HepG2 (cell line): ENCODE measurements around the gene SFI1. TPM values are rescaled to one million over a fixed set of nuclear protein-coding genes. Genes with fewer than 3 reads are reported as not detected.

Source experiments
- CBFB ChIP-seq: sonication (generic); formaldehyde crosslinking; IDR thresholded peaks from 2 replicates; pipeline ENCODE4 v1.4.0; 2020; ENCODE audit warnings: missing genetic modification reagents
- CHCHD3 ChIP-seq: sonication (generic); formaldehyde crosslinking; IDR thresholded peaks from 2 replicates; pipeline ENCODE4 v1.8.0; 2022; ENCODE audit warnings: mild to moderate bottlenecking, missing genetic modification reagents, moderate library complexity
- KDM6A ChIP-seq: IDR thresholded peaks from 2 replicates; pipeline ENCODE4 v1.6.1; 2016; ENCODE audit warnings: low read depth
- KLF11 ChIP-seq: IDR thresholded peaks from 2 replicates; pipeline ENCODE4 v1.6.1; 2016; ENCODE audit warnings: missing compliant biosample characterization
- MTF1 ChIP-seq: sonication (generic); formaldehyde crosslinking; IDR thresholded peaks from 2 replicates; pipeline ENCODE4 v1.5.0; 2020; ENCODE audit warnings: missing genetic modification reagents
- RFX3 ChIP-seq: IDR thresholded peaks from 2 replicates; pipeline ENCODE4 v1.6.1; 2016; ENCODE audit warnings: missing biosample characterization, missing genetic modification reagents
- SMYD3 ChIP-seq: sonication (generic); formaldehyde crosslinking; IDR thresholded peaks from 2 replicates; pipeline ENCODE4 v1.8.1; 2023; ENCODE audit warnings: mild to moderate bottlenecking, missing genetic modification reagents
- SRSF4 ChIP-seq: fragments of 200-400 bp; formaldehyde crosslinking; IDR thresholded peaks from one replicate; pipeline ENCODE4 v1.6.1; 2018; ENCODE audit warnings: mild to moderate bottlenecking, low read depth, low read length, moderate library complexity; ENCODE audit not compliant: poor library complexity, severe bottlenecking
- ZKSCAN5 ChIP-seq: sonication (generic); formaldehyde crosslinking; IDR thresholded peaks from 2 replicates; pipeline ENCODE4 v1.5.1; 2020; ENCODE audit warnings: mild to moderate bottlenecking, missing genetic modification reagents
- ZNF225 ChIP-seq: sonication (generic); formaldehyde crosslinking; IDR thresholded peaks from 2 replicates; pipeline ENCODE4 v1.4.0; 2020; ENCODE audit warnings: mild to moderate bottlenecking, missing genetic modification reagents
- ZNF337 ChIP-seq: sonication (generic); formaldehyde crosslinking; IDR thresholded peaks from 2 replicates; pipeline ENCODE4 v1.5.1; 2020; ENCODE audit warnings: missing genetic modification reagents, low read depth, mild to moderate bottlenecking, borderline replicate concordance
- ZNF7 ChIP-seq: IDR thresholded peaks from 2 replicates; pipeline ENCODE4 v1.6.1; 2016; ENCODE audit warnings: missing biosample characterization, missing genetic modification reagents
- ZNF703 ChIP-seq: sonication (generic); formaldehyde crosslinking; IDR thresholded peaks from 2 replicates; pipeline ENCODE4 v1.5.1; 2020; ENCODE audit warnings: missing genetic modification reagents, mild to moderate bottlenecking, moderate library complexity, borderline replicate concordance
- ZNF720 ChIP-seq: sonication (generic); formaldehyde crosslinking; IDR thresholded peaks from 2 replicates; pipeline ENCODE4 v1.4.0; 2020; ENCODE audit warnings: missing genetic modification reagents
- ZNF816 ChIP-seq: sonication (generic); formaldehyde crosslinking; IDR thresholded peaks from 2 replicates; pipeline ENCODE4 v1.8.0; 2022; ENCODE audit warnings: missing genetic modification reagents, mild to moderate bottlenecking, borderline replicate concordance
- ZSCAN22 ChIP-seq: sonication (generic); formaldehyde crosslinking; IDR thresholded peaks from 2 replicates; pipeline ENCODE4 v1.4.0; 2020; ENCODE audit warnings: mild to moderate bottlenecking, missing genetic modification reagents
- polyA plus RNA-seq, 8 experiments: library from polyadenylated mRNA; depleted of rRNA in 3 of 8; stranded (reverse) in 7 of 8; unstranded in 1 of 8; fragments of >200 nt; fragmentation: Illumina TruSeq in 4 of 8; extraction: Trizol in 4 of 8; gene quantifications; 2 replicates each; pipeline versions ENCODE4 v1.2.1 to v1.2.3, GENCODE V29; 2011 to 2016; ENCODE audit warnings: low read depth in 4 of 8, missing spikeins in 1 of 8, mixed read lengths in 1 of 8; ENCODE audit not compliant: insufficient read depth in 1 of 8
- total RNA-seq, 5 experiments: library from RNA; depleted of rRNA; stranded (reverse); fragments of >200 nt; fragmentation: Illumina TruSeq; extraction: Trizol; gene quantifications; 2 replicates each; pipeline ENCODE4 v1.2.3, GENCODE V29; 2016; ENCODE audit warnings: low read depth in 1 of 5
- TF ChIP-seq, protein P1 (sequence below): IDR thresholded peaks from 2 replicates; pipeline ENCODE4 v1.6.1; 2016; ENCODE audit warnings: low read depth, control low read depth
- TF ChIP-seq, protein P2 (sequence below), 2 experiments: sonication (generic) in 1 of 2; formaldehyde crosslinking in 1 of 2; IDR thresholded peaks; 2 replicates each; pipeline versions ENCODE4 v1.4.0 to v1.6.1; 2016 to 2020; ENCODE audit warnings: borderline replicate concordance in 1 of 2, low read depth in 1 of 2, mild to moderate bottlenecking in 1 of 2, missing genetic modification reagents in 1 of 2
- TF ChIP-seq, protein P3 (sequence below): sonication (generic); formaldehyde crosslinking; IDR thresholded peaks from 2 replicates; pipeline ENCODE4 v1.8.1; 2023; ENCODE audit warnings: mild to moderate bottlenecking, missing genetic modification reagents, borderline replicate concordance
- TF ChIP-seq, protein P4 (sequence below): sonication (generic); formaldehyde crosslinking; IDR thresholded peaks from 2 replicates; pipeline ENCODE4 v1.4.0; 2020; ENCODE audit warnings: mild to moderate bottlenecking, low read depth, missing genetic modification reagents
- TF ChIP-seq, protein P5 (sequence below): sonication (generic); formaldehyde crosslinking; conservative IDR thresholded peaks from 2 replicates; pipeline ENCODE4 v1.4.0; 2020; ENCODE audit warnings: missing genetic modification reagents

Gene SFI1
- total and polyA plus RNA-seq, 2 of the 13 experiments (the other 11 are each of a cell fraction or from before 2014, with no cell fraction given) = 20.5 to 40.1 TPM

DNA sequence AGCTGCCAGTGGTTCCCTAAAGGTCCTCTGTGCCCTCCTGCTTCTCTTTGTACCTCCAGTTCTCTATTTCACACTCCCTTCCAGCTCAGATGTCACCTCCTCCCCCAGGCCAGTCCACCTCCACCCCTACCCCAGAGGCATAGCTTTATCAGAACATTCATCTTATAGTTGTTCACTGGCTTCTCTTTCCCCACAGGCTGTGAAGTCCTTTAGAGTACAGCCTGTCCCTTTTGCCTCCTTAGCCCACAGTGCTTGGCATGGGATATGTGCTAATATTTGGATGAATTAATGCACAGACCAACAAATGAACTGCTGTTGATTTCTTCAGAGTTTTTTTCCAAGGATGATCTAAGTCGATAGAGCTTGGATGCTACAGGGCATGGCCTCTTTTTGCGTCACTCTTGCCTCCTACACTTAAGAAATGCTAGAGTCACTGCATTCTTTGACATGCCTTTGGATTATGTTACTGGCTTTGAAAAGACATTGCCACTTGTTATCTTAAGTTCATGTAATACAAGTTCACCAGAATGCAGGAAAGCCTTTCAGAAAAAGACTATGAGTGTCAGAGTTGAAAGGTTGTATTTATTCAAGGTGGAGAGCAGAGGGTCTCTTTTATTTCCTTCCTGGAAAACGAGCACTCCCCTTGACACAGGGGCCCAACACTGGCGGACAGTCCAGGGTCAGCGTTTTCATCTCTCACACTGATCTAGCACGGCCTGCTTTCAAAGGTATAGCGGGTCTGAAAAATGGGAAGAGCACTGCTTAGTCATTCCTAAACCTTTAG lies 90.0 kb downstream of the SFI1 start (continued):
- TF ChIP-seq, protein P1, sequence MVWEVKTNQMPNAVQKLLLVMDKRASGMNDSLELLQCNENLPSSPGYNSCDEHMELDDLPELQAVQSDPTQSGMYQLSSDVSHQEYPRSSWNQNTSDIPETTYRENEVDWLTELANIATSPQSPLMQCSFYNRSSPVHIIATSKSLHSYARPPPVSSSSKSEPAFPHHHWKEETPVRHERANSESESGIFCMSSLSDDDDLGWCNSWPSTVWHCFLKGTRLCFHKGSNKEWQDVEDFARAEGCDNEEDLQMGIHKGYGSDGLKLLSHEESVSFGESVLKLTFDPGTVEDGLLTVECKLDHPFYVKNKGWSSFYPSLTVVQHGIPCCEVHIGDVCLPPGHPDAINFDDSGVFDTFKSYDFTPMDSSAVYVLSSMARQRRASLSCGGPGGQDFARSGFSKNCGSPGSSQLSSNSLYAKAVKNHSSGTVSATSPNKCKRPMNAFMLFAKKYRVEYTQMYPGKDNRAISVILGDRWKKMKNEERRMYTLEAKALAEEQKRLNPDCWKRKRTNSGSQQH = no peak
- TF ChIP-seq MTF1 (CRISPR knock-in tag) = no peak
- TF ChIP-seq, protein P2, sequence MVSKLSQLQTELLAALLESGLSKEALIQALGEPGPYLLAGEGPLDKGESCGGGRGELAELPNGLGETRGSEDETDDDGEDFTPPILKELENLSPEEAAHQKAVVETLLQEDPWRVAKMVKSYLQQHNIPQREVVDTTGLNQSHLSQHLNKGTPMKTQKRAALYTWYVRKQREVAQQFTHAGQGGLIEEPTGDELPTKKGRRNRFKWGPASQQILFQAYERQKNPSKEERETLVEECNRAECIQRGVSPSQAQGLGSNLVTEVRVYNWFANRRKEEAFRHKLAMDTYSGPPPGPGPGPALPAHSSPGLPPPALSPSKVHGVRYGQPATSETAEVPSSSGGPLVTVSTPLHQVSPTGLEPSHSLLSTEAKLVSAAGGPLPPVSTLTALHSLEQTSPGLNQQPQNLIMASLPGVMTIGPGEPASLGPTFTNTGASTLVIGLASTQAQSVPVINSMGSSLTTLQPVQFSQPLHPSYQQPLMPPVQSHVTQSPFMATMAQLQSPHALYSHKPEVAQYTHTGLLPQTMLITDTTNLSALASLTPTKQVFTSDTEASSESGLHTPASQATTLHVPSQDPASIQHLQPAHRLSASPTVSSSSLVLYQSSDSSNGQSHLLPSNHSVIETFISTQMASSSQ (IDR thresholded peaks at IDR 0.05; ENCODE audit: low read depth) = peak; percentile 44; the same call in 1 of the 2 replicates
- TF ChIP-seq, protein P2 (CRISPR knock-in tag; IDR thresholded peaks at IDR 0.05; ENCODE audit: borderline replicate concordance) = peak; percentile 80; the same call in 1 of the 2 replicates
- TF ChIP-seq, protein P3, sequence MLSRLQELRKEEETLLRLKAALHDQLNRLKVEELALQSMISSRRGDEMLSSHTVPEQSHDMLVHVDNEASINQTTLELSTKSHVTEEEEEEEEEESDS (CRISPR knock-in tag) = no peak
- TF ChIP-seq SRSF4 = no peak
- TF ChIP-seq, protein P4, sequence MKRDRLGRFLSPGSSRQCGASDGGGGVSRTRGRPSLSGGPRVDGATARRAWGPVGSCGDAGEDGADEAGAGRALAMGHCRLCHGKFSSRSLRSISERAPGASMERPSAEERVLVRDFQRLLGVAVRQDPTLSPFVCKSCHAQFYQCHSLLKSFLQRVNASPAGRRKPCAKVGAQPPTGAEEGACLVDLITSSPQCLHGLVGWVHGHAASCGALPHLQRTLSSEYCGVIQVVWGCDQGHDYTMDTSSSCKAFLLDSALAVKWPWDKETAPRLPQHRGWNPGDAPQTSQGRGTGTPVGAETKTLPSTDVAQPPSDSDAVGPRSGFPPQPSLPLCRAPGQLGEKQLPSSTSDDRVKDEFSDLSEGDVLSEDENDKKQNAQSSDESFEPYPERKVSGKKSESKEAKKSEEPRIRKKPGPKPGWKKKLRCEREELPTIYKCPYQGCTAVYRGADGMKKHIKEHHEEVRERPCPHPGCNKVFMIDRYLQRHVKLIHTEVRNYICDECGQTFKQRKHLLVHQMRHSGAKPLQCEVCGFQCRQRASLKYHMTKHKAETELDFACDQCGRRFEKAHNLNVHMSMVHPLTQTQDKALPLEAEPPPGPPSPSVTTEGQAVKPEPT = no peak
- no peak for TF ChIP-seq CBFB (CRISPR knock-in tag)
- 0 out of 2 replicates have a peak, but pooled peaks have one; percentile 32 for TF ChIP-seq ZNF337 (CRISPR knock-in tag)
- TF ChIP-seq CHCHD3 (CRISPR knock-in tag) = no peak
- TF ChIP-seq ZSCAN22 (CRISPR knock-in tag) = no peak
- TF ChIP-seq RFX3 (CRISPR knock-in tag) = no peak
- TF ChIP-seq ZNF7 (CRISPR knock-in tag) = no peak
- TF ChIP-seq ZNF225 (CRISPR knock-in tag) = no peak
- no peak for TF ChIP-seq SMYD3
- 0 out of 2 replicates have a peak, but pooled peaks have one; percentile 49 for TF ChIP-seq ZNF816 (CRISPR knock-in tag)
- no peak for TF ChIP-seq ZKSCAN5 (CRISPR knock-in tag)
- TF ChIP-seq, protein P5, sequence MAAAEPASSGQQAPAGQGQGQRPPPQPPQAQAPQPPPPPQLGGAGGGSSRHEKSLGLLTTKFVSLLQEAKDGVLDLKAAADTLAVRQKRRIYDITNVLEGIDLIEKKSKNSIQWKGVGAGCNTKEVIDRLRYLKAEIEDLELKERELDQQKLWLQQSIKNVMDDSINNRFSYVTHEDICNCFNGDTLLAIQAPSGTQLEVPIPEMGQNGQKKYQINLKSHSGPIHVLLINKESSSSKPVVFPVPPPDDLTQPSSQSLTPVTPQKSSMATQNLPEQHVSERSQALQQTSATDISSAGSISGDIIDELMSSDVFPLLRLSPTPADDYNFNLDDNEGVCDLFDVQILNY (CRISPR knock-in tag) = no peak
- TF ChIP-seq ZNF703 (CRISPR knock-in tag) = no peak
- TF ChIP-seq ZNF720 = no peak
- peak; percentile 86 for TF ChIP-seq KDM6A (CRISPR knock-in tag)
- TF ChIP-seq KLF11 (CRISPR knock-in tag) = no peak
